Neural crest cell (in vitro differentiated cells): ENCODE data around the gene ZNF691. TPM values are rescaled to one million over a fixed set of nuclear protein-coding genes. Genes with fewer than 3 reads are reported as not detected.

Experiments
- DNase-seq: peaks from one replicate; pipeline ENCODE4 v3.0.0; 2021; ENCODE audit warnings: low read depth, mixed read lengths, low spot score
- H3K27ac Mint-ChIP-seq: one replicate; pipeline ENCODE4 v1.8.0; 2021; ENCODE audit warnings: mild to moderate bottlenecking, mixed read lengths; ENCODE audit not compliant: unreplicated experiment
- H3K27me3 Mint-ChIP-seq: 2 replicates; pipeline ENCODE4 v1.8.0; 2021; ENCODE audit warnings: low read depth, mild to moderate bottlenecking, mixed read lengths
- H3K36me3 Mint-ChIP-seq: 2 replicates; pipeline ENCODE4 v1.8.0; 2021; ENCODE audit warnings: low read depth, mild to moderate bottlenecking, mixed read lengths
- H3K4me1 Mint-ChIP-seq: 2 replicates; pipeline ENCODE4 v1.8.0; 2021; ENCODE audit warnings: mixed read lengths
- H3K4me3 Mint-ChIP-seq: one replicate; pipeline ENCODE4 v1.8.0; 2021; ENCODE audit warnings: mild to moderate bottlenecking, mixed read lengths
- H3K9me3 Mint-ChIP-seq: 2 replicates; pipeline ENCODE4 v1.8.0; 2021; ENCODE audit warnings: mixed read lengths
- CTCF ChIP-seq: fragments of 200-600 bp; sonication (generic); conservative IDR thresholded peaks from 2 replicates; pipeline ENCODE4 v1.5.0; 2021; ENCODE audit warnings: antibody characterized with exemption, mild to moderate bottlenecking
- total RNA-seq: library from RNA; stranded (reverse); gene quantifications from 2 replicates; pipeline ENCODE4 v1.2.1, GENCODE V29; 2021

Gene ZNF691
- total RNA-seq, 1 donor from 2014 or later, result 19.1 TPM

GRCh38 chr1:42833981-42834380 is 12.4 kb upstream of the ZNF691 start:
- no peak for TF ChIP-seq CTCF
- Mint-ChIP-seq H3K4me3 (no peak overlapping the region), H3K27me3 (no peaks in the 10 kb centered on the region), H3K36me3 (no peaks in the 10 kb centered on the region), H3K9me3 (no peaks in the 10 kb centered on the region), H3K4me1 (peaks cover 16% of the 10 kb centered on the region), H3K27ac (no peak overlapping the region)
- no peak for DNase-seq

GRCh38 chr1:42834803-42835202 is 11.6 kb upstream of the ZNF691 start:
- H3K36me3 Mint-ChIP-seq, result no peaks in the 10 kb centered on the region
- no peaks in the 10 kb centered on the region for H3K27me3 Mint-ChIP-seq
- H3K9me3 Mint-ChIP-seq, result no peaks in the 10 kb centered on the region
- no peak overlapping the region for H3K27ac Mint-ChIP-seq
- TF ChIP-seq CTCF, result no peak
- peaks cover 7% of the 10 kb centered on the region for H3K4me1 Mint-ChIP-seq
- DNase-seq, result no peak
- no peak overlapping the region for H3K4me3 Mint-ChIP-seq

GRCh38 chr1:42835422-42835821 is 11.0 kb upstream of the ZNF691 start:
- Mint-ChIP-seq H3K27me3 (no peaks in the 10 kb centered on the region), H3K9me3 (no peaks in the 10 kb centered on the region), H3K4me3 (no peak overlapping the region), H3K4me1 (peaks cover 3% of the 10 kb centered on the region), H3K27ac (no peak overlapping the region), H3K36me3 (no peaks in the 10 kb centered on the region)
- no peak for TF ChIP-seq CTCF
- DNase-seq, result no peak

GRCh38 chr1:42837709-42838108 is 8.7 kb upstream of the ZNF691 start:
- H3K27ac Mint-ChIP-seq, result no peak overlapping the region
- DNase-seq, result no peak
- H3K9me3 Mint-ChIP-seq, result no peaks in the 10 kb centered on the region
- no peak overlapping the region for H3K4me3 Mint-ChIP-seq
- H3K27me3 Mint-ChIP-seq, result no peaks in the 10 kb centered on the region
- no peak for TF ChIP-seq CTCF
- H3K4me1 Mint-ChIP-seq, result no peaks in the 10 kb centered on the region
- H3K36me3 Mint-ChIP-seq, result peaks cover 2% of the 10 kb centered on the region

- no peaks in the 10 kb centered on the region for H3K9me3 Mint-ChIP-seq
- no peak overlapping the region for H3K4me3 Mint-ChIP-seq
- H3K27me3 Mint-ChIP-seq, result no peaks in the 10 kb centered on the region
- H3K4me1 Mint-ChIP-seq, result peaks cover 9% of the 10 kb centered on the region
- peaks cover 2% of the 10 kb centered on the region for H3K36me3 Mint-ChIP-seq
- no peak for DNase-seq
- no peak for TF ChIP-seq CTCF
- no peak overlapping the region for H3K27ac Mint-ChIP-seq
Observed at GRCh38 chr1:42838482-42839190, 7.8 kb upstream of the ZNF691 start.
